Fibroblast of lung (primary cell): ENCODE data around the gene DMGDH. TPM values are rescaled to one million over a fixed set of nuclear protein-coding genes. Genes with fewer than 3 reads are reported as not detected.

Experiments
- DNase-seq, 2 donors: peaks; one replicate each; pipeline versions ENCODE4 v3.0.0 to v3.0.0-alpha.2; 2010; ENCODE audit warnings: low read depth in 2 of 2
- H2AFZ ChIP-seq: 2 replicates; pipeline ENCODE4 v1.5.1; 2012; ENCODE audit warnings: low read length, control low read depth, inconsistent platforms
- H3K27ac ChIP-seq: 2 replicates; pipeline ENCODE4 v1.5.1; 2011; ENCODE audit warnings: low read length, control low read depth; ENCODE audit not compliant: insufficient read depth
- H3K27me3 ChIP-seq: 2 replicates; pipeline ENCODE4 v1.5.1; 2011; ENCODE audit warnings: mild to moderate bottlenecking, low read length; ENCODE audit not compliant: control insufficient read depth, insufficient read depth
- H3K36me3 ChIP-seq: 2 replicates; pipeline ENCODE4 v1.5.1; 2011; ENCODE audit warnings: low read length; ENCODE audit not compliant: control insufficient read depth, insufficient read depth
- H3K4me1 ChIP-seq: 2 replicates; pipeline ENCODE4 v1.5.1; 2011; ENCODE audit warnings: low read length; ENCODE audit not compliant: control insufficient read depth, insufficient read depth; ENCODE audit errors: extremely low read depth
- H3K4me2 ChIP-seq: 2 replicates; pipeline ENCODE4 v1.5.1; 2011; ENCODE audit warnings: low read length, control low read depth; ENCODE audit not compliant: insufficient read depth; ENCODE audit errors: extremely low read depth
- H3K4me3 ChIP-seq, 4 experiments: fragments of 200-600 bp in 1 of 4; sonication (generic) in 1 of 4; replicated peaks in 1 of 4; 2 replicates each; pipeline ENCODE4 v1.5.1; 2011 to 2016; ENCODE audit warnings: low read length in 4 of 4, low read depth in 3 of 4, mild to moderate bottlenecking in 3 of 4, control low read depth in 2 of 4, inconsistent platforms in 1 of 4, mixed read lengths in 1 of 4; ENCODE audit not compliant: insufficient read depth in 1 of 4; ENCODE audit errors: control extremely low read depth in 1 of 4
- H3K79me2 ChIP-seq: 2 replicates; pipeline ENCODE4 v1.5.1; 2012; ENCODE audit warnings: mild to moderate bottlenecking, low read length, inconsistent platforms; ENCODE audit not compliant: control insufficient read depth, insufficient read depth
- H3K9ac ChIP-seq: 2 replicates; pipeline ENCODE4 v1.5.1; 2011; ENCODE audit warnings: mild to moderate bottlenecking, low read length, control low read depth; ENCODE audit not compliant: insufficient read depth
- H3K9me3 ChIP-seq: 2 replicates; pipeline ENCODE4 v1.5.1; 2012; ENCODE audit warnings: low read depth, low read length; ENCODE audit not compliant: control insufficient read depth, insufficient read depth
- H4K20me1 ChIP-seq: 2 replicates; pipeline ENCODE4 v1.5.1; 2011; ENCODE audit warnings: low read length; ENCODE audit not compliant: control insufficient read depth, insufficient read depth; ENCODE audit errors: extremely low read depth
- EZH2 ChIP-seq: IDR thresholded peaks from 2 replicates; pipeline ENCODE4 v1.5.1; 2012; ENCODE audit warnings: low read length, control low read depth, mild to moderate bottlenecking; ENCODE audit errors: missing control alignments
- polyA plus RNA-seq, 2 donors: library from polyadenylated mRNA; depleted of rRNA in 1 of 2; stranded (reverse) in 1 of 2; unstranded in 1 of 2; fragments of >200 nt; gene quantifications; 2 replicates each; pipeline ENCODE4 v1.2.1, GENCODE V29; 2011 to 2012; ENCODE audit warnings: missing spikeins in 1 of 2
- total RNA-seq: library from RNA; depleted of rRNA; stranded (reverse); fragments of >200 nt; gene quantifications from 2 replicates; pipeline ENCODE4 v1.2.1, GENCODE V29; 2014
- TF ChIP-seq, protein P1 (sequence below), 2 donors: IDR thresholded peaks in 1 of 2; conservative IDR thresholded peaks in 1 of 2; 1 replicate in 1 of 2; 2 replicates in 1 of 2; pipeline ENCODE4 v1.5.1; 2011 to 2012; ENCODE audit warnings: low read length in 2 of 2, control low read depth in 1 of 2, inconsistent platforms in 1 of 2, low read depth in 1 of 2, mild to moderate bottlenecking in 1 of 2

DMGDH gene
- total and polyA plus RNA-seq, 2 donors (not counting 1 experiment from before 2014, with no cell fraction given), result 0.89 to 7.9 TPM

DNA sequence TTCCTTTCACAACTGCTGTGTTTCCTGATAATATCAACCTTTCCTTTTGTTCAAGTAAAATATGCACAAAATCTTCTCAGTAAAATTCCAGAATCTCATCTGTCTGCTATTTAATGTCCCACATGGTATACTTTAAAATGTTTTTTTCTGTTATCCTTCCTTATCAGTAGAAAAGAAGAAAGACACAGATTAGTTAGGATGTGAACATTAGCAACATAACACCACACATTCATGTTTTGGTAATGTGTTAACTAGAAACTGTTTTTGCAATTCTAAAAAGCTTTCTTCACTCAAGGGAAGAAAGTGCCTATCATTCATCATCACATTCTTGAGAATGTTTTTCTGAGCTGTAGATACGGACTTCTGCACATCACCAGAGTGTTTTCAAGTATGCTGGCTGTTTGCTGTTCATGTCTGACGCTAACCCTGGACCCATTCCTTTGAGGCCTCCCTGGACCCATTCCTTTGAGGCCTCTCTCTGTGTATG, 73.9 kb downstream of the DMGDH start:
- no peak overlapping the region for H3K27ac ChIP-seq
- H3K9ac ChIP-seq, result no peak overlapping the region
- H4K20me1 ChIP-seq, result no peaks in the 10 kb centered on the region
- H2AFZ ChIP-seq, result no peak overlapping the region
- no peak overlapping the region for H3K4me3 ChIP-seq
- H3K4me2 ChIP-seq, result no peak overlapping the region
- no peaks in the 10 kb centered on the region for H3K4me1 ChIP-seq
- TF ChIP-seq, protein P1, sequence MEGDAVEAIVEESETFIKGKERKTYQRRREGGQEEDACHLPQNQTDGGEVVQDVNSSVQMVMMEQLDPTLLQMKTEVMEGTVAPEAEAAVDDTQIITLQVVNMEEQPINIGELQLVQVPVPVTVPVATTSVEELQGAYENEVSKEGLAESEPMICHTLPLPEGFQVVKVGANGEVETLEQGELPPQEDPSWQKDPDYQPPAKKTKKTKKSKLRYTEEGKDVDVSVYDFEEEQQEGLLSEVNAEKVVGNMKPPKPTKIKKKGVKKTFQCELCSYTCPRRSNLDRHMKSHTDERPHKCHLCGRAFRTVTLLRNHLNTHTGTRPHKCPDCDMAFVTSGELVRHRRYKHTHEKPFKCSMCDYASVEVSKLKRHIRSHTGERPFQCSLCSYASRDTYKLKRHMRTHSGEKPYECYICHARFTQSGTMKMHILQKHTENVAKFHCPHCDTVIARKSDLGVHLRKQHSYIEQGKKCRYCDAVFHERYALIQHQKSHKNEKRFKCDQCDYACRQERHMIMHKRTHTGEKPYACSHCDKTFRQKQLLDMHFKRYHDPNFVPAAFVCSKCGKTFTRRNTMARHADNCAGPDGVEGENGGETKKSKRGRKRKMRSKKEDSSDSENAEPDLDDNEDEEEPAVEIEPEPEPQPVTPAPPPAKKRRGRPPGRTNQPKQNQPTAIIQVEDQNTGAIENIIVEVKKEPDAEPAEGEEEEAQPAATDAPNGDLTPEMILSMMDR (conservative IDR thresholded peaks at IDR 0.05 in 1 of 2, IDR thresholded peaks at IDR 0.05 in 1 of 2; ENCODE audit: low read depth in 1 of 2, low read length in 2 of 2), result no peak
- TF ChIP-seq EZH2, result no peak
- H3K79me2 ChIP-seq, result no peaks in the 10 kb centered on the region
- no peak for DNase-seq
- H3K27me3 ChIP-seq, result no peaks in the 10 kb centered on the region
- no peaks in the 10 kb centered on the region for H3K9me3 ChIP-seq
- no peaks in the 10 kb centered on the region for H3K36me3 ChIP-seq

DNA sequence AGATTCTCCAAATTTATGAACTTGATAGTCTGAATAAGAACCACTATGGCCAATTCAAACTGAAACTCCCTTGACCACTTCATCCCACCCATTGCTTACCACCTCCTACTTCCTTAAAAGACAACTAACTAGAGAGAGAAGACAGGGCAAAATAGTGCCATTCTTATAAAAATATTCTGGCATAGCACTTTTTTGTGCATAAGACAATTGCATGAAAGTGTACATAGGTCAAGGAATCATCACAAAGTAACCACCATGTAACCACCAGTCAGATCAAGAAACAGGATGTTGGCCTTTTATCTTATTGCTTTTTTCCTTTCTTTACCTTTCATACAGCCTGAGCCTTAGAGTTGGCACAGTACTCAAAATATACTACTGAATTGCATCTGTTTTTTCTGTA, 76.3 kb downstream of the DMGDH start:
- no peaks in the 10 kb centered on the region for H4K20me1 ChIP-seq
- H3K27me3 ChIP-seq, result no peaks in the 10 kb centered on the region
- no peak overlapping the region for H3K27ac ChIP-seq
- no peaks in the 10 kb centered on the region for H3K9me3 ChIP-seq
- H3K79me2 ChIP-seq, result no peaks in the 10 kb centered on the region
- no peak overlapping the region for H3K9ac ChIP-seq
- no peaks in the 10 kb centered on the region for H3K4me1 ChIP-seq
- no peaks in the 10 kb centered on the region for H3K36me3 ChIP-seq
- no peak overlapping the region for H2AFZ ChIP-seq
- TF ChIP-seq, protein P1 (conservative IDR thresholded peaks at IDR 0.05 in 1 of 2, IDR thresholded peaks at IDR 0.05 in 1 of 2; ENCODE audit: low read depth in 1 of 2, low read length in 2 of 2), result no peak
- TF ChIP-seq EZH2, result no peak
- H3K4me2 ChIP-seq, result no peak overlapping the region
- no peak overlapping the region for H3K4me3 ChIP-seq
- DNase-seq, result no peak

DNA sequence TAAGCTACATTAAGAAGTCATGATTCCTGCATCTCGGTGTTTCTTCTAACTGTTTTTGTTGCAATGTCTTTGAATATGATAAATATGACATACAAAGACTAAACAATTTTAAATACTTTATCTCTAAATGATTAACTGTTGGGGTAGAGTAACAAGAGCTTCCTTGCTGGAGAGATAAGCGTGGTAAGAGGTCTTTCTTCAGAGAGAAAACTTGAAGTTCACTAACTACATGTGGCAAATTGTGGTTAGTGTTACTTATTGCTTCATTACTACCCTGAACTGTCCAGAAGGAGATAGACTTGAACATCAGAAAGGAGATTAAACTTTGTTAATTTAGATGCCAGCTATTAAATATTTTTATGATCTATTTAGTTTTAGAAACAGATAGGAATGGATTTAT, 77.3 kb downstream of the DMGDH start:
- H3K9me3 ChIP-seq, result no peaks in the 10 kb centered on the region
- DNase-seq, result no peak
- H3K36me3 ChIP-seq, result no peaks in the 10 kb centered on the region
- H3K4me3 ChIP-seq, result no peak overlapping the region
- no peak overlapping the region for H2AFZ ChIP-seq
- no peaks in the 10 kb centered on the region for H3K4me1 ChIP-seq
- H3K27ac ChIP-seq, result no peak overlapping the region
- H3K4me2 ChIP-seq, result no peak overlapping the region
- no peak for TF ChIP-seq EZH2
- TF ChIP-seq, protein P1 (conservative IDR thresholded peaks at IDR 0.05 in 1 of 2, IDR thresholded peaks at IDR 0.05 in 1 of 2; ENCODE audit: low read depth in 1 of 2, low read length in 2 of 2), result no peak
- no peak overlapping the region for H3K9ac ChIP-seq
- H3K79me2 ChIP-seq, result no peaks in the 10 kb centered on the region
- H4K20me1 ChIP-seq, result no peaks in the 10 kb centered on the region
- H3K27me3 ChIP-seq, result no peaks in the 10 kb centered on the region
